Measurements from ENCODE around the gene CECR2. TPM values are rescaled to one million over a fixed set of nuclear protein-coding genes. Genes with fewer than 3 reads are reported as not detected.

CECR2 gene
- total RNA-seq, 2 donors from 2014 or later = 0.30 to 0.40 TPM

GRCh38 chr22:17444204-17444504, 74.9 kb downstream of the CECR2 start:
- intact Hi-C loops (cut with DNase I) = no loop called here
- TF ChIP-seq CTCF (IDR thresholded peaks at IDR 0.05) = no peak
- Histone ChIP-seq H3K27me3 (no peaks in the 10 kb centered on the region), H3K9ac (ENCODE audit: low read depth in 2 of 2, low read length in 2 of 2) (no peak overlapping the region), H3K4me1 (no peaks in the 10 kb centered on the region), H3K9me3 (no peaks in the 10 kb centered on the region), H3K36me3 (no peaks in the 10 kb centered on the region), H3K4me3 (no peak overlapping the region), H3K27ac (no peak overlapping the region)
- no peak for DNase-seq

GRCh38 chr22:17446698-17447097, 77.4 kb downstream of the CECR2 start:
- Histone ChIP-seq H3K4me1 (no peaks in the 10 kb centered on the region), H3K9ac (ENCODE audit: low read depth in 2 of 2, low read length in 2 of 2) (no peak overlapping the region), H3K9me3 (no peaks in the 10 kb centered on the region), H3K4me3 (no peak overlapping the region), H3K27ac (no peak overlapping the region), H3K36me3 (no peaks in the 10 kb centered on the region), H3K27me3 (no peaks in the 10 kb centered on the region)
- no peak for TF ChIP-seq CTCF (IDR thresholded peaks at IDR 0.05)
- DNase-seq = no peak
- intact Hi-C loops (cut with DNase I) = no loop called here

GRCh38 chr22:17451316-17451715, 82.1 kb downstream of the CECR2 start:
- no peak for DNase-seq
- intact Hi-C loops (cut with DNase I) = loop anchor here (2.0 kb wide), 1 partner anchor 13 kb away; no protein-coding TSS in a partner anchor
- no peak overlapping the region for H3K9ac ChIP-seq (ENCODE audit: low read depth in 2 of 2, low read length in 2 of 2)
- no peaks in the 10 kb centered on the region for H3K4me1 ChIP-seq
- H3K27me3 ChIP-seq = no peaks in the 10 kb centered on the region
- no peaks in the 10 kb centered on the region for H3K9me3 ChIP-seq
- H3K4me3 ChIP-seq = no peak overlapping the region
- H3K36me3 ChIP-seq = no peaks in the 10 kb centered on the region
- no peak for TF ChIP-seq CTCF (IDR thresholded peaks at IDR 0.05)
- no peak overlapping the region for H3K27ac ChIP-seq

GRCh38 chr22:17460895-17461294, 91.6 kb downstream of the CECR2 start:
- Histone ChIP-seq H3K36me3 (no peaks in the 10 kb centered on the region), H3K27ac (no peak overlapping the region), H3K4me1 (no peaks in the 10 kb centered on the region), H3K9me3 (no peaks in the 10 kb centered on the region), H3K4me3 (no peak overlapping the region), H3K27me3 (no peaks in the 10 kb centered on the region), H3K9ac (ENCODE audit: low read depth in 2 of 2, low read length in 2 of 2) (no peak overlapping the region)
- DNase-seq = no peak
- intact Hi-C loops (cut with DNase I) = no loop called here
- no peak for TF ChIP-seq CTCF (IDR thresholded peaks at IDR 0.05)

- Histone ChIP-seq H3K36me3 (no peaks in the 10 kb centered on the region), H3K4me3 (no peak overlapping the region), H3K27me3 (no peaks in the 10 kb centered on the region), H3K27ac (no peak overlapping the region), H3K9me3 (no peaks in the 10 kb centered on the region), H3K4me1 (no peaks in the 10 kb centered on the region), H3K9ac (ENCODE audit: low read depth in 2 of 2, low read length in 2 of 2) (no peak overlapping the region)
- intact Hi-C loops (cut with DNase I) = no loop called here
- no peak for DNase-seq
- TF ChIP-seq CTCF (IDR thresholded peaks at IDR 0.05) = no peak
Measured at GRCh38 chr22:17470880-17471500, 101.7 kb downstream of the CECR2 start.
